ENCODE measurements around the gene LSM3.

LSM3 gene

DNA sequence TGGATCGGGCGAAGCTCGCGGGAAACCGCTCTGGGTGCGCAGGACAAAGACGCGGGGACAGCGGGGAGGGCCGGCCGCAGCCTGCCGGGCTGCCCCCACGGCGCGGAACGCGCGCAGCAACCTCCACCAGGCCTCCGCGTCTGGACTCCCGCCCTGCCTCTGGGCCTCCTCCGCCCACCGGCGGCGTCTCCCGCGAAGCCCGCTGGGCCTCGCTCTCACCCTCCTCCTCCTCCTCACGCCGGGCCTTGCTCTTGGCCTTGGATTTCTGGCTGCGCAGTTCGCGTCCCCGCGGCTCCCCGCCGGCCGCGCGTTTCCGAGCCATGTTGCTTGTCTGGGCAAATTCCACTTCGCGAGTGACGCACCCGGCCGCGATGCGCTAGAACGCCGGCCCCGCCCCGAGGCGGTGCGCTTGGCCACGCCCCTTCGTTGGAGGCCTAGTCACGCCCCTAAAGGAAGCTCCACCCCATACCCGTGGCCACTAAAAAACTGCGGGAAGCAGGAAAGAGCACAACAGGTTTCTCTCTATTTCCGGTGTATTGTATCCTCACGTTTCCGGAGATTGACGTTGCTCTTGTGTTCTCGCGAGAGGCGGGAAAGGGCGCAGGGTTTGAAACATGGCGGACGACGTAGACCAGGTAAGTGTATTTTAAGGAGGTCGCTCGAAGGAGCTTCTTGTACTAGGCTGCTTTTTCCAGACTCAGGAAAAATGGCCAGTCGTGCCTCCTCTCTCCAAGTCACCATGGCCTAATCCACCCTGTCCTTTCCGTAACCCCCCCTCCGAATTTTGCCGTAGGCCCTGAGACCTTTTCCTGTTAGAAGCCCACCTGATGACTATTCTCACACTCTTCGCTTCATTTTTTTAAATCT lies at the start of gene LSM3, which contains the start of gene XPC:
Gene LSM3 (plus strand): TSS at position 571 of the 867 bp plus-strand sequence. CDS start 44 bp downstream, at position 615.
Gene XPC (minus strand): TSS at position 355 of the 867 bp plus-strand sequence. CDS start 33 bp downstream, at position 322.
- peak; percentile 97 for DNase-seq (ENCODE audit: low read depth, low spot score)

GRCh38 chr3:14129296-14129695 lies 49.3 kb upstream of the LSM3 start:
- no peak for DNase-seq (ENCODE audit: low read depth, low spot score)

DNA sequence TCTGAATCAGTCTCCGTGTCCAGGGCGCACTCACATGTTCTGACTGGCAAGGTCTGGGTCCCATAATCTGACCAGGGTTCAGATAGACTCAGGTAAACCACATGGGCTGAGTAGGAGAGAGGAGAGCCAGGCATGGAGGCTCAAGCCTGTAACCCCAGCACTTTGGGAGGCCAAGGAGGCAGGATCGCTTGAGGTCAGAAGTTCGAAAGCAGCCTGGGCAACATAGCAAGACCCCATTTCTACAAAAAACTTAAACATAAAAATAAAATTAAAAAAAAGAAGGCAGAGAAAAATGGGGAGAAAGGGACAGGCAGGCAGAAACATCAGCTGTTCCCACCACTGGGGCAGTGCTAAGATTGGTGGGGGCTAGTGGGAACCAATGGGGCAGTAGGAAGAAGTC lies 48.4 kb upstream of the LSM3 start:
- DNase-seq (ENCODE audit: low read depth, low spot score), result no peak

DNA sequence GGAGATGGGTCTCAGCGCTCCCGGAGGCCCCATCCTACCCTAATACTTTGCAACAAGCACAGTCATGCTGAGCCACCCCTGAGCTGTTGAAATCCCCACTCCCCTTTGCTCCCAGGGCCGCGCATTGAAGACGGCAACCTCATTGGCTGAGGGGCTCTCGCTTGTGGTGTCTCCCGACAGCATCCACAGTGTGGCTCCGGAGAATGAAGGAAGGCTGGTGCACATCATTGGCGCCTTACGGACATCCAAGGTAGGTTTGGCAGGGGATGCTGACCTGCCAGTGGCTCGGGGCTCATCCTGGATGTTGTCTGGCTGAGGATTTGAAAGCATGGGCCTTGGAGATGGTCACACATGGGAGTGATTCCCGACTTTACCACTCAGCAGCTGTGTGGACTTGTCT lies 47.9 kb upstream of the LSM3 start:
- DNase-seq (ENCODE audit: low read depth, low spot score), result no peak

- DNase-seq (ENCODE audit: low read depth, low spot score), result no peak
Measured at GRCh38 chr3:14131134-14131533, 47.5 kb upstream of the LSM3 start.

GRCh38 chr3:14132120-14132519 lies 46.5 kb upstream of the LSM3 start:
- no peak for DNase-seq (ENCODE audit: low read depth, low spot score)

- no peak for DNase-seq (ENCODE audit: low read depth, low spot score)
Measured at GRCh38 chr3:14132689-14133088, 45.9 kb upstream of the LSM3 start.

DNA sequence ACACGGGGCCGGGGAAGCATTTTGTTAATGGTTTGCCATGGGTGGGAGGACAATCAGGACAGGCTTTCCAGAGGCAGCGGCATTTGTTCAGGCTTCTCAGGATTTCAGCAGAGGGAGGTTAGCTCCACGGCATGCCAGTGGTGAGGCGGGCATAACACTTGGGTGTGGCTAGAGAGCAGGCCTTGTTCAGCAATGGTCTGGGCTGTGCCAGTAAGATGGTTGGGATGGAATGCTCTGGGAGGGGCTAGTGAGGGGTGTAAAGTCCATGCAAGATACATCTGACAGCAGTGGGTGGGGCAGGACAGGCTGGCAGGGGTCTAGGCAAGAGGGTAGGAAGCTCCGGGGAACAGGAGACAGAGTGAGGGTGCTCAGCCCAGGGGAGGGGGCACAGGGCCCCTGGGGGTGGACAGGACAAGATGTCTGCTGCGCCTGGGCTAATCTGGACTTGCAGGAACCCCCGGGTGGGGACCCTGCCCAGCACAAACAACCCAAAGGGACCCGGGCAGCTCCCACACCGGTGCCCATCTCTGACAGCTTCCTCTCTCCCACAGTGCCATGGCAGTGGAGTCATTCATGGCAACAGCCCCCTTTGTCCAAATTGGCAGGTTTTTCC lies 45.3 kb upstream of the LSM3 start:
- no peak for DNase-seq (ENCODE audit: low read depth, low spot score)

- no peak for DNase-seq (ENCODE audit: low read depth, low spot score)
Measured at GRCh38 chr3:14133876-14134275, 44.7 kb upstream of the LSM3 start.

DNA sequence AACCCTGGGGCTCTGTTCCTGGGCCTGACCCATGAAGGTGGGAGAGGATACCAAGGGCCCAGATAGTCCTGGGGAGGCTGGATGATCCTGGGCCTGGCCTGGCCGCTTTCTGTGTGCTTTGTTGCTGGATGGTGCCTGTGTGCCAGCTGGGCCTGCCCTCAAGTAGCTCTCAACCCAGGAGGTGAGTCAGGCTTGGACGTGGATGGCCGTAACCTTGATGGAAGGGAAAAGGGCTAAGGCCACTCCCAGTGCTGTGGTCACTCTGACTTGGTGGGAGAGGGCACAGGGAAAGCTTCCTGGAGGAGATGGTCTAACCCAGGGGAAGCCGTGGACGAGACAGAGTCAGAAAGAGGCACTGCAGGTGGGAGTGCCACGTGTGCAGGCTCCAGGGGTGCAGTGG lies 44.3 kb upstream of the LSM3 start:
- DNase-seq (ENCODE audit: low read depth, low spot score), result no peak

DNA sequence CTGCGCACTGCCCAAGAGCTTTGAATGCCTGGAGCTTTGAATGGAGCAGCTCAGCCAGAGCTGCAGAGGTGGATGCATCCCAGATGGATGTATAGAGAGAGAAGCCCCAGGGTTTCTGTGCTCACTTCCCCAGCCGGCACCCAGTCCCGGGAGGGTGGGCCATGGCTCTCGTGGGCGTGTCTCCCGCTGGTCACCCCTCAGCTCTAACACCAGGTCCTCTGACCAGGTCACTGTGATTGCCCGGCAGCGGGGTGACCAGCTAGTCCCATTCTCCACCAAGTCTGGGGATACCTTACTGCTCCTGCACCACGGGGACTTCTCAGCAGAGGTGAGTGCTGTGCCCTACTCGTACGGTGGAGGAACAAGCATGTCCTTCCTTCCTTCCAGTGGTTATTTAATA lies 43.0 kb upstream of the LSM3 start:
- no peak for DNase-seq (ENCODE audit: low read depth, low spot score)

- no peak for DNase-seq (ENCODE audit: low read depth, low spot score)
Measured at GRCh38 chr3:14137004-14137403, 41.6 kb upstream of the LSM3 start.

- DNase-seq (ENCODE audit: low read depth, low spot score), result no peak
Measured at GRCh38 chr3:14137445-14137844, 41.2 kb upstream of the LSM3 start.

DNA sequence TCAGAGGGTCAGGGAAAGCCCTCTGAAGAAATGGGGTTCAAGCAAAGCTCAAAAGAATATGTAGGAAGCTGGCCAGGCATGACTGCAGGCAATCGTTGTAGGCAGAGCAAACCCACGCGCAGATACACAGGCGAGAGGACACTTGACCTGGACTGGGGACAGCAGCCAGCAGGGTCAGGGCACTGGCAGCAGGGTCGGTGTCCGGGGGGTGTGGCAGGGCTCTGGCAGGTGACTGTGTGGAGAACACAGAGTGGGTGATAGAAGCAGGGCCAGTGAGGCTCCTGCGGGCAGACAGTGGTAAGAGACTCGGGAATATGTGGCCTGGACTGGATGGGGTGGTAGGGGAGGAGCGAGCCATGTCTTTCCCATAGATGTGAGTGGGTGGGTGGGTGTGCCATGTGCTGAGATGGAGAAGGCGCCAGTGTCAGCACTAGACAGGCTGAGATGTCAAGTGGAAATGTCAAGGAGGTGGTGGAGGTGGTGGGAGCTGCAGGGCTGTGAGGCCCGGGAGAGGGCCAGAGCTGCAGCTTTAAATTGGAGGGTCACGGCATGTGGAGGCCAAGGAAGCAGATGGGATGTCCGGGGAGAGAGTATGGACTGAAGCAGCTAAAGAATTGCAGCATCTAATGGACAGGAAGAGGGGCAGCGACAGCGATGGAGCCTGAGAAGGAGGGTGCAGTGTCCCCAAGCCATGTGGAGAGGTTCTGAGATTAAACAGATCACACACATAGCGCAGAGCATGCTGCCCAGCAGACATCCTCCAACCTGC lies 40.3 kb upstream of the LSM3 start:
- no peak for DNase-seq (ENCODE audit: low read depth, low spot score)

GRCh38 chr3:14138878-14139655 lies 39.5 kb upstream of the LSM3 start:
- no peak for DNase-seq (ENCODE audit: low read depth, low spot score)

GRCh38 chr3:14139771-14140170 lies 38.8 kb upstream of the LSM3 start:
- no peak for DNase-seq (ENCODE audit: low read depth, low spot score)

GRCh38 chr3:14140668-14141067 lies 37.9 kb upstream of the LSM3 start:
- DNase-seq (ENCODE audit: low read depth, low spot score), result no peak

DNA sequence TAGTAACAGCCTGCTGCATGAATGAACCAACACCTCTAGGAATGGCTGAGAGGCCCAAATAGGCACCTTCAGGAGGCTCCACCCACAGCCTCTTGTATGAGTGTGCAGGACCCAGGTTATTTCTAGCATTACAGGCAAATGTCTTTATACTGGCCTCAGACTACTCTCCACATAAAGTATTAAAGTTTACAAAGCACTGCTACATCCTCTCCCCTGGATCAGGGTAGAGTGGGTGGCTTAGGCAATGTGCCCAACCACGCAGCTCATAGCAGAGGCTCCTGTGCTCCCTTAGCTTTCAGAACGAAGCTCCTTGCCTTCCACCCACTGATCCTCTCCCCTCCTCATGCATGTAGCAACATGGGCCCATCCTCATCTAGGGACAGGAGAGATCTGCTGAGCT lies 37.5 kb upstream of the LSM3 start:
- DNase-seq (ENCODE audit: low read depth, low spot score), result no peak

DNA sequence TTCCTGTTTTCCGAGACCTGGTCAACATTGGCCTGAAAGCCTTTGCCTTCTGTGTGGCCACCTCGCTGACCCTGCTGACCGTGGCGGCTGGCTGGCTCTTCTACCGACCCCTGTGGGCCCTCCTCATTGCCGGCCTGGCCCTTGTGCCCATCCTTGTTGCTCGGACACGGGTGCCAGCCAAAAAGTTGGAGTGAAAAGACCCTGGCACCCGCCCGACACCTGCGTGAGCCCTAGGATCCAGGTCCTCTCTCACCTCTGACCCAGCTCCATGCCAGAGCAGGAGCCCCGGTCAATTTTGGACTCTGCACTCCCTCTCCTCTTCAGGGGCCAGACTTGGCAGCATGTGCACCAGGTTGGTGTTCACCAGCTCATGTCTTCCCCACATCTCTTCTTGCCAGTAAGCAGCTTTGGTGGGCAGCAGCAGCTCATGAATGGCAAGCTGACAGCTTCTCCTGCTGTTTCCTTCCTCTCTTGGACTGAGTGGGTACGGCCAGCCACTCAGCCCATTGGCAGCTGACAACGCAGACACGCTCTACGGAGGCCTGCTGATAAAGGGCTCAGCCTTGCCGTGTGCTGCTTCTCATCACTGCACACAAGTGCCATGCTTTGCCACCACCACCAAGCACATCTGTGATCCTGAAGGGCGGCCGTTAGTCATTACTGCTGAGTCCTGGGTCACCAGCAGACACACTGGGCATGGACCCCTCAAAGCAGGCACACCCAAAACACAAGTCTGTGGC lies 36.8 kb upstream of the LSM3 start:
- DNase-seq (ENCODE audit: low read depth, low spot score), result no peak

DNA sequence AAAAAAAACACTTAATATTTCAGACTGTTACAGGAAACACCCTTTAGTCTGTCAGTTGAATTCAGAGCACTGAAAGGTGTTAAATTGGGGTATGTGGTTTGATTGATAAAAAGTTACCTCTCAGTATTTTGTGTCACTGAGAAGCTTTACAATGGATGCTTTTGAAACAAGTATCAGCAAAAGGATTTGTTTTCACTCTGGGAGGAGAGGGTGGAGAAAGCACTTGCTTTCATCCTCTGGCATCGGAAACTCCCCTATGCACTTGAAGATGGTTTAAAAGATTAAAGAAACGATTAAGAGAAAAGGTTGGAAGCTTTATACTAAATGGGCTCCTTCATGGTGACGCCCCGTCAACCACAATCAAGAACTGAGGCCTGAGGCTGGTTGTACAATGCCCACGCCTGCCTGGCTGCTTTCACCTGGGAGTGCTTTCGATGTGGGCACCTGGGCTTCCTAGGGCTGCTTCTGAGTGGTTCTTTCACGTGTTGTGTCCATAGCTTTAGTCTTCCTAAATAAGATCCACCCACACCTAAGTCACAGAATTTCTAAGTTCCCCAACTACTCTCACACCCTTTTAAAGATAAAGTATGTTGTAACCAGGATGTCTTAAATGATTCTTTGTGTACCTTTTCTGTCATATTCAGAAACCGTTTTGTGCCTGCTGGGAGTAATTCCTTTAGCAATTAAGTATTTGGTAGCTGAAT lies 35.9 kb upstream of the LSM3 start:
- DNase-seq (ENCODE audit: low read depth, low spot score), result no peak
